Measurements from ENCODE around the gene CYP2J2.

- no peak for TF ChIP-seq CTCF (conservative IDR thresholded peaks at IDR 0.05; ENCODE audit: low read length)
- TF ChIP-seq EZH2phosphoT487 (IDR thresholded peaks at IDR 0.05; ENCODE audit: borderline replicate concordance, low read depth, low read length) = no peak
These were observed 23.1 kb upstream of the CYP2J2 start for GRCh38 chr1:59949648-59950047.

All from OCI-LY7 (cell line).